Fibroblast of lung (primary cell): ENCODE measurements around the gene FMO5. TPM values are rescaled to one million over a fixed set of nuclear protein-coding genes. Genes with fewer than 3 reads are reported as not detected.

Source experiments
- DNase-seq, 2 donors: peaks; one replicate each; pipeline versions ENCODE4 v3.0.0 to v3.0.0-alpha.2; 2010; ENCODE audit warnings: low read depth in 2 of 2
- H2AFZ ChIP-seq: 2 replicates; pipeline ENCODE4 v1.5.1; 2012; ENCODE audit warnings: low read length, control low read depth, inconsistent platforms
- H3K27ac ChIP-seq: 2 replicates; pipeline ENCODE4 v1.5.1; 2011; ENCODE audit warnings: low read length, control low read depth; ENCODE audit not compliant: insufficient read depth
- H3K27me3 ChIP-seq: 2 replicates; pipeline ENCODE4 v1.5.1; 2011; ENCODE audit warnings: mild to moderate bottlenecking, low read length; ENCODE audit not compliant: control insufficient read depth, insufficient read depth
- H3K36me3 ChIP-seq: 2 replicates; pipeline ENCODE4 v1.5.1; 2011; ENCODE audit warnings: low read length; ENCODE audit not compliant: control insufficient read depth, insufficient read depth
- H3K4me1 ChIP-seq: 2 replicates; pipeline ENCODE4 v1.5.1; 2011; ENCODE audit warnings: low read length; ENCODE audit not compliant: control insufficient read depth, insufficient read depth; ENCODE audit errors: extremely low read depth
- H3K4me2 ChIP-seq: 2 replicates; pipeline ENCODE4 v1.5.1; 2011; ENCODE audit warnings: low read length, control low read depth; ENCODE audit not compliant: insufficient read depth; ENCODE audit errors: extremely low read depth
- H3K4me3 ChIP-seq, 4 experiments: fragments of 200-600 bp in 1 of 4; sonication (generic) in 1 of 4; replicated peaks in 1 of 4; 2 replicates each; pipeline ENCODE4 v1.5.1; 2011 to 2016; ENCODE audit warnings: low read length in 4 of 4, low read depth in 3 of 4, mild to moderate bottlenecking in 3 of 4, control low read depth in 2 of 4, inconsistent platforms in 1 of 4, mixed read lengths in 1 of 4; ENCODE audit not compliant: insufficient read depth in 1 of 4; ENCODE audit errors: control extremely low read depth in 1 of 4
- H3K79me2 ChIP-seq: 2 replicates; pipeline ENCODE4 v1.5.1; 2012; ENCODE audit warnings: mild to moderate bottlenecking, low read length, inconsistent platforms; ENCODE audit not compliant: control insufficient read depth, insufficient read depth
- H3K9ac ChIP-seq: 2 replicates; pipeline ENCODE4 v1.5.1; 2011; ENCODE audit warnings: mild to moderate bottlenecking, low read length, control low read depth; ENCODE audit not compliant: insufficient read depth
- H3K9me3 ChIP-seq: 2 replicates; pipeline ENCODE4 v1.5.1; 2012; ENCODE audit warnings: low read depth, low read length; ENCODE audit not compliant: control insufficient read depth, insufficient read depth
- H4K20me1 ChIP-seq: 2 replicates; pipeline ENCODE4 v1.5.1; 2011; ENCODE audit warnings: low read length; ENCODE audit not compliant: control insufficient read depth, insufficient read depth; ENCODE audit errors: extremely low read depth
- EZH2 ChIP-seq: IDR thresholded peaks from 2 replicates; pipeline ENCODE4 v1.5.1; 2012; ENCODE audit warnings: low read length, control low read depth, mild to moderate bottlenecking; ENCODE audit errors: missing control alignments
- polyA plus RNA-seq, 2 donors: library from polyadenylated mRNA; depleted of rRNA in 1 of 2; stranded (reverse) in 1 of 2; unstranded in 1 of 2; fragments of >200 nt; gene quantifications; 2 replicates each; pipeline ENCODE4 v1.2.1, GENCODE V29; 2011 to 2012; ENCODE audit warnings: missing spikeins in 1 of 2
- total RNA-seq: library from RNA; depleted of rRNA; stranded (reverse); fragments of >200 nt; gene quantifications from 2 replicates; pipeline ENCODE4 v1.2.1, GENCODE V29; 2014
- TF ChIP-seq, protein P1 (sequence below), 2 donors: IDR thresholded peaks in 1 of 2; conservative IDR thresholded peaks in 1 of 2; 1 replicate in 1 of 2; 2 replicates in 1 of 2; pipeline ENCODE4 v1.5.1; 2011 to 2012; ENCODE audit warnings: low read length in 2 of 2, control low read depth in 1 of 2, inconsistent platforms in 1 of 2, low read depth in 1 of 2, mild to moderate bottlenecking in 1 of 2

FMO5 gene
- total and polyA plus RNA-seq, 2 donors (not counting 1 experiment from before 2014, with no cell fraction given) = 2.0 to 2.8 TPM

- TF ChIP-seq, protein P1, sequence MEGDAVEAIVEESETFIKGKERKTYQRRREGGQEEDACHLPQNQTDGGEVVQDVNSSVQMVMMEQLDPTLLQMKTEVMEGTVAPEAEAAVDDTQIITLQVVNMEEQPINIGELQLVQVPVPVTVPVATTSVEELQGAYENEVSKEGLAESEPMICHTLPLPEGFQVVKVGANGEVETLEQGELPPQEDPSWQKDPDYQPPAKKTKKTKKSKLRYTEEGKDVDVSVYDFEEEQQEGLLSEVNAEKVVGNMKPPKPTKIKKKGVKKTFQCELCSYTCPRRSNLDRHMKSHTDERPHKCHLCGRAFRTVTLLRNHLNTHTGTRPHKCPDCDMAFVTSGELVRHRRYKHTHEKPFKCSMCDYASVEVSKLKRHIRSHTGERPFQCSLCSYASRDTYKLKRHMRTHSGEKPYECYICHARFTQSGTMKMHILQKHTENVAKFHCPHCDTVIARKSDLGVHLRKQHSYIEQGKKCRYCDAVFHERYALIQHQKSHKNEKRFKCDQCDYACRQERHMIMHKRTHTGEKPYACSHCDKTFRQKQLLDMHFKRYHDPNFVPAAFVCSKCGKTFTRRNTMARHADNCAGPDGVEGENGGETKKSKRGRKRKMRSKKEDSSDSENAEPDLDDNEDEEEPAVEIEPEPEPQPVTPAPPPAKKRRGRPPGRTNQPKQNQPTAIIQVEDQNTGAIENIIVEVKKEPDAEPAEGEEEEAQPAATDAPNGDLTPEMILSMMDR (conservative IDR thresholded peaks at IDR 0.05 in 1 of 2, IDR thresholded peaks at IDR 0.05 in 1 of 2; ENCODE audit: low read depth in 1 of 2, low read length in 2 of 2) = no peak
- no peak for TF ChIP-seq EZH2
- H3K27me3 ChIP-seq = no peaks in the 10 kb centered on the region
Observed at GRCh38 chr1:147238053-147238902, 13.1 kb upstream of the FMO5 start.

GRCh38 chr1:147236959-147237791 lies 12.0 kb upstream of the FMO5 start:
- no peak for DNase-seq
- TF ChIP-seq EZH2 = no peak
- TF ChIP-seq, protein P1 (conservative IDR thresholded peaks at IDR 0.05 in 1 of 2, IDR thresholded peaks at IDR 0.05 in 1 of 2; ENCODE audit: low read depth in 1 of 2, low read length in 2 of 2) = no peak
- Histone ChIP-seq H3K79me2 (no peaks in the 10 kb centered on the region), H2AFZ (no peak overlapping the region), H3K36me3 (no peaks in the 10 kb centered on the region), H3K4me2 (no peak overlapping the region), H3K4me1 (peaks cover 4% of the 10 kb centered on the region), H3K27me3 (no peaks in the 10 kb centered on the region), H4K20me1 (no peaks in the 10 kb centered on the region), H3K4me3 (no peak overlapping the region), H3K9ac (no peak overlapping the region), H3K9me3 (no peaks in the 10 kb centered on the region), H3K27ac (no peak overlapping the region)

More at GRCh38 chr1:147238053-147238902, 13.1 kb upstream of the FMO5 start:
- Histone ChIP-seq H4K20me1 (no peaks in the 10 kb centered on the region), H3K27ac (no peak overlapping the region), H3K36me3 (no peaks in the 10 kb centered on the region), H3K9me3 (no peaks in the 10 kb centered on the region), H3K9ac (no peak overlapping the region), H3K4me3 (no peak overlapping the region), H3K4me1 (peaks cover 5% of the 10 kb centered on the region), H3K4me2 (no peak overlapping the region), H3K79me2 (peaks cover 2% of the 10 kb centered on the region), H2AFZ (no peak overlapping the region)
- DNase-seq = no peak

GRCh38 chr1:147236448-147236847 lies 11.3 kb upstream of the FMO5 start:
- Histone ChIP-seq H3K79me2 (no peaks in the 10 kb centered on the region), H3K27ac (no peak overlapping the region), H2AFZ (no peak overlapping the region), H4K20me1 (no peaks in the 10 kb centered on the region), H3K36me3 (no peaks in the 10 kb centered on the region), H3K27me3 (no peaks in the 10 kb centered on the region), H3K4me1 (no peaks in the 10 kb centered on the region), H3K4me3 (no peak overlapping the region), H3K9me3 (no peaks in the 10 kb centered on the region), H3K4me2 (no peak overlapping the region), H3K9ac (no peak overlapping the region)
- no peak for TF ChIP-seq EZH2
- TF ChIP-seq, protein P1 (conservative IDR thresholded peaks at IDR 0.05 in 1 of 2, IDR thresholded peaks at IDR 0.05 in 1 of 2; ENCODE audit: low read depth in 1 of 2, low read length in 2 of 2) = no peak
- no peak for DNase-seq
